CMK (cell line): Measurements from ENCODE around the gene MDK.

ENCODE experiments used
- DNase-seq: peaks from one replicate; pipeline ENCODE4 v3.0.0-alpha.2; 2010; ENCODE audit warnings: low read depth

MDK gene

DNA sequence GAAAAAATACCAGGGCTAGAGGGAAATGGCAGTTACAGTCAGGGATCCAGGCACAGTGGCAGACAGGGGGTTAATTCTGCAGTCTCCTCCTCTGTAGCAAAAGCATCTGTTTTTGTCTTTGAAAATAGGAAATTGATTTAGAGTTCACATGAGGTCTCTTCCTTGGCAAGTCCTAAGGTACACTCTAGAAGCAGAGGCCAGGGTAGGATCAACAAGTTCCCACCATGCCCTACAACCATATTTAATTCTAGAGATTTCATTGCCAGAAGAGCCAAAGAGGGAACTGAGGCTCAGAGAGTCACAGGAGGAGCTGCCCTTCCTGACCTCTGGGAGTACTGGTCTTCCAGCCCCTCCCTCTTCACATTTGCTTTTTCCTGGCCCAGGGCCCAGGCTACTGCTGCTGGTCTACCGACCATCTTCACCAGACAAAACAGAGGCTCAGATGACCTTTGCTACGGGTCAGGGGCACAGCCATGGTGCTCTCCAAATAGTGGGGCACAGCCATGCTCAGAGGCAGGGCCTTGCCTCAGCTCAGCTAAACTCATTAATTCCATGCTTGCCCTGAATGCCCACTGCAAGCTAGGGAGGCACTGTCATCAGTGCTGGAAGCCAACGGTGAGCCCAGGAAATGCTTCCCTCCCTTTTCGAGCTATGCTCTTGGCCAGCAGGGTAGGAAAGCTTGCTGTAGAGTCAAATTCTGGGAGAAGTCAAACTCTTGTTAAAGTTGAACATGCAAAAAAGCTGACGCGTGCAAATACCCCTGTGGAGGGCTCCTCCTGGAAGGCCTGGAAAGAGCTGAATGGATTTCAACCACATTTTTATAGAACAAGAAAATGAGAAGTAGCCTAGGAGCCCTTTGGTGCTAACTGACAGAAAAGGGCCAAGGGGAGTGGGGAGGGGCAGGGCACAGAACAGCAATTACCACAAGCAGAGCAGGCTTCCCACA, 21.8 kb downstream of the MDK start:
- no peak for DNase-seq

DNA sequence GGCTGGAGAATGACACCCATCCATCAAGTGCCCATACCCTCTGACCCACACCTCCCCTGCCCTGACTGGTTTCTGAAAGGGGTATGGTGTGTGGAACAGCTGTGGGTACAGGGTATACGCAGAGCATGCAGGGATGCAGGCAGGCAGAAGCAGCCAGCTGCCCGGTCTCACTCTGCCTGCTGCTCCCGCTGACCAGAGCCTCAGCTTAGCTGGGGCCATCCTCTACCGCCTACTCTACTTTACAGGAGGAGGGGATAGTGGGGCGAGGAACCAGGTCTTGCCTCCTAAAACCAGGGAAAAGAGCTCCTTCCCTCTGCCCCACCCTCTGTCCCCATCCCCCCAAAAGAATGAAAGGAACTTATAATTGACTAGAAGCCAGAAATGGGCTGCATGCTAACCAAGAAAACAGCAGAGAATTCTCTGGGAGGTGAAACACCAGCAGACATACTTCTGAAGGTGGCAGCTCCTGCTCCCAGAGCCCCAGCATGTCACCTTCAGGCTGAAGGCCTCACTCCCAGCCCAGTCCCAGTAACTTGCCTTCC, 23.1 kb downstream of the MDK start:
- DNase-seq: no peak

DNA sequence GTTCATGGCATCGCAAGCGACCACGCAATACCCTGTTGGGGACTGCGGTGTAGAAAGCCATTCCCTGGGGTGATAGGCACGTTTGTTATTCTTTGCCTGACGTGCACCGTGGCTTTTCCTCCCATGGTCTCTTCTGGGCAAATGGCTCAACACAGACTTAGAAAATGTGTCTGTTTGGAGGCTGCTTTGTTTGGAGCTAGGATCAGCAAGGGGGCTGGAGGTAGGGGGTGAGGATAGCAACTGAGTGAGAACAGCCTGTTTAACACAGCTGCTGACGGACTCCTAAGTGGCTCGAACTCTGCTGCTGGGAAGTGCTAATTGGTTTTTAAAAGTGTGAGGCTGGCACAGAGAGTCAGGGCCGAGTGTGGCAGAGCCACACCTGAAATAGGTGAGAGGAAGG, 26.2 kb downstream of the MDK start:
- DNase-seq: no peak

DNA sequence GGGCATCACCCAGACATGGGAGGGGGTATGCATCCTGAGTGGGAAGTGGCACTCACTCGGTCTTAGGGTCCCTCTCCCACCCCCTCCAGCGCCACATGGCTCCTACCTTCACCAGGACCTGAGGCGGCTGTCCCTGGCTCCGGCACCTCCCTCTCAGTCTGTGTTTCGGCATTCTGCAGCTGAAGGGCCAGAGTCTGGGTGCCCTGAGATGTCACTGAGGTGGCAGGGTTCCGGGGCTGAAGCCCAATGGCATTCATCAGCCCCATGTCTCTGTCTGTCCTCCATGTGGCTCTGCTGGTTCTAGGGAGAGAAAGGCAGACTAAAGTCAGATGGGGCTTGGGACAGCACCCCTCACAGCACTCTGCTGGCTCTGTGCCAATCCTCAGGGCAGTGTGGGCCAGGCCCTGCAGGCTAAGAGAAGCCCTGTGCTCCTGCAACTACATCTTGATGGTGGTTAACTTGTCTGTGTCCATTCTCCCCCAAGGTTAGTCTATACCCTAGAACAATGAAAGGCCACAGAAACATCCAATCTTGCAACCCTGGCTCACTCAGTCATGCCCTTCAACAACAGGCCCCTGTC, 27.0 kb downstream of the MDK start:
- no peak for DNase-seq

DNA sequence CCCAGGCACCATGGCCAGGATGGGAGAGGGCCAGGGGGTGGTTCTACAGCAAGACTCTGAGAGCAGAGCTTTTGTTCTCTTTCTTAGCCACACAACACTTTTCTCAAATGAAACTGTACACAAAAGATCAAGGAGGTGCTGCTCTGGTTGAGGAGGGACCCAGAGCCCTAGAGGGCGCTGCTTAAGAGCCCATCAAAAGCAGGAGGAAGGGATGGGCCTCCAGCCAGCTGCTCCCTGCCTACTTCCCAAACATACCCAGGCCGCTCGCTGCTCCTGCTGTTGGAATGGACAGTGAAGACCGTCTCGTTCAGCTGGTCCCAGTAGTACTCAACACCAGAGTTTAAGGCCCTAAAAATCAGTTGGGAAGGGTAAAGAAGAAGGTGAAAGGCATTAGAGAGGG, 28.6 kb downstream of the MDK start:
- no peak for DNase-seq

DNA sequence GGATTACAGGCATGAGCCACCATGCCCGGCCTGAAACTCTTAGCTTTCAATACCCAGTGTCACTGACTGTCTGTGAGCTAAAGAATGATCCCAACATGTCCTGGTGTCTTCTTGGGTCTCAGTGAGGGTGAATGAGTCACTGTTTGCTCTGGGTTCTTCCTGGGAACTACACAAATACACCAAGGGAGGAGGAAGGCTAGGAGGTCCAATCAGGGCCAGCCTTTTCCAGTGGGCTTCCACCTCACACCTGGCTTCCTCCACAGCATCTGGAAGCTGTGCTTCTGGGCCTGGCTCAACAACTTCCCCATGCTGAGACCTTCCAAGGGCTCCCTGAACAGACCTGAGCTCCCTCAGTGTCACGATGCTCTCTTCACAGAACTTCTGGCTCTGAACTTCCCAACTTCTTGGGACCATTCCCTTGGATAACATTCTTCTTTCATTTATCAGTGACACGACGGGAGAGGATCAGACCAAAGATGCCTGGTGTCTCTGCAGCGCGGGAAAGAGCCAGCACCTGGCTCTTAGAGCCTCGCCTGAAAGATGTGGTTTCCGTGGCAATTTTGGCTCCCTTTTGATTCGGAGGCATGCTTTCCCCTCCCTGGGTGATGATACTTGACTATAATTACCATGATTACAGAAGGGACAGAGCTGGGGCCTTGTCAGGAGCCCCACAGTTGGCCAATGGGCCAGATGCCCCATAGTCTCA, 32.4 kb downstream of the MDK start:
- DNase-seq: no peak

DNA sequence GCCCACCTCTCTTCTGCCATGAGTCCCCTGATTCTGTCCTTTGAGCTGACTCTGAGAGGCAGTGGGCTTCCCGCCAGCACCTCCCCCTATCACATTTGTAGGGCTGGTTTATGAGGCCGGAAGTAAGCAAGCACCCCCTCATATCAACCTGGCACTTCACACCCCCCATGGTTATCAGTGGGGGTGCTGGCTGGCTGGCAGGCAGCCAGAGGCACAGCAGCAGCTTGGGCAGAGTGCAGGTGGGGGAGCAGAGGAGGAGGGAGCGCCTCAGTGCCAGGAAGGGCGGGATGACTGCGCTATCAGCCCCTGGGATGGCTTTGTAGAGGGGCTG, 33.0 kb downstream of the MDK start:
- no peak for DNase-seq

DNA sequence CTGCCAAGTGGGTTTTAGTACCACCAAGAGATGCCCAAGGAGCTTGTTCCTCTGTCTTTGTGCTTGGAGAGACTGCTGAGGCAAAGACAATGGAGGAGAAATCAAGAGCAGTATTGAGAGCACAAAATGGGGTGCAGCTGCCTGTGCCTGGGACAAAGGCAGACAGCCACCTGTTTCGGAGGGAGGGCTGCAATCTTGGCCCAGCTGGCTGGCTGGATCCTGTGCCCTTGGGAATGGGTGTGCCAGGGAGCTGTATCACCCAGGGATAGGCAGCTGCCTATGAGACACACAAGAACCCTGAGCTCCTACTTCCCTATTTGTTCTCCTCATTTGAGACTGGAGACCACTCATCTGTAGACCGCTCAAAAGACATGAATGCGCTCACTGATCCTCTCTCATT, 33.4 kb downstream of the MDK start:
- DNase-seq: no peak

DNA sequence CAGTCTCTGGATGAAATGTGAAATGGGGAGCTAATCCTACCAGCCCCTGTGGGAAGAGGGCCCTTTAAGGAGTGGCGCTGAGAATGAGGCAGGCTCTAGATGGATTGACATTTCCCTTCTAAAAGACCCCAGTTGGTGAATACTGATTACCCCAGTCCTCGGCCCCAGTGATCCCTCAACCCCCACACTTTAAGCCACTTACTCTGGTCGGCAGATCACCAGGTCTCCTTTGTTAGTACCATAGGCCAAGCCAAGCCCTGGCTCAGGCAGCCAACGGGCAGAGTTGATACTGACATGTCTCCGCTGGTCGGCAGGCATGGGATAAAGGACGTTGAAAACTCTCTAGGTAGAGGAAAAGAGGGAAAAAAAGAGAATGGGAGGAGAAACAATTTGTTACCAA, 36.2 kb downstream of the MDK start:
- DNase-seq: no peak

DNA sequence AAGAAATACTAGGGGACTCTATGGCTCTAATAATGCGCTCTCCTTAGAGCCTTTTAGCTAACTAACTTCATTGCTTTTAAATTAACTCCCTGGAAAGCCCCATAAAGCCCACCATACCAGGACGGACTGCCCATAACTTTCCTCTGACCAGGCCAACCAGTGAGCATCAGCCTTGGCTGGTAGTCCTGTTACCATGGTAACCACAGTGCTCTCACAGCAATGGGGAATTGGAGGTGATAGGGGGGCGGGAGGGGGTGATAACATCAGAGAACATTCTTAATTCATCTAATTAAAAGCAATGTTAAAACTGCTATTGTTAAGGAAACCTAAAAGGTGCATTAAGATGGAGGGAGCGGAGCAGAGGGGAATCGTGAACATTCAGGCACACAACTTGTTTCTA, 37.3 kb downstream of the MDK start:
- DNase-seq: no peak

DNA sequence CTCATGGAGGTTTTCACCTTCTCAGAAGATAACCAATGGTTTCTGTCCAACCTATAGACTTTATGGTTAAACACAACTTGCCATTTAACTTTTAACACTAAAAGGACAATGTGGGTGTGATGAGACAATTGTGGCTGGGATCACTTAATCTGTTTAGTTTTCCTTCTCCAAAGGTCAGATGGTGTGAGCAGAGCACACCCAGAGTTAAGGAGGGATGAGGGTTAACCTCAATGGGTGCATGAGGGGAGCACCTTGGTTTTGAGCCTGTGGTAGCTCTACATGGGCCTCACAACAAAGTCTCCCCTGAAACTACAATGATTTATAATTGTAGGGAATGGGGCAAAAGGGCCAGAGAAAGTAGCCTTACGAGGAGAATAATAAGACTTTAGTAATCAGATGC, 39.0 kb downstream of the MDK start:
- no peak for DNase-seq

DNA sequence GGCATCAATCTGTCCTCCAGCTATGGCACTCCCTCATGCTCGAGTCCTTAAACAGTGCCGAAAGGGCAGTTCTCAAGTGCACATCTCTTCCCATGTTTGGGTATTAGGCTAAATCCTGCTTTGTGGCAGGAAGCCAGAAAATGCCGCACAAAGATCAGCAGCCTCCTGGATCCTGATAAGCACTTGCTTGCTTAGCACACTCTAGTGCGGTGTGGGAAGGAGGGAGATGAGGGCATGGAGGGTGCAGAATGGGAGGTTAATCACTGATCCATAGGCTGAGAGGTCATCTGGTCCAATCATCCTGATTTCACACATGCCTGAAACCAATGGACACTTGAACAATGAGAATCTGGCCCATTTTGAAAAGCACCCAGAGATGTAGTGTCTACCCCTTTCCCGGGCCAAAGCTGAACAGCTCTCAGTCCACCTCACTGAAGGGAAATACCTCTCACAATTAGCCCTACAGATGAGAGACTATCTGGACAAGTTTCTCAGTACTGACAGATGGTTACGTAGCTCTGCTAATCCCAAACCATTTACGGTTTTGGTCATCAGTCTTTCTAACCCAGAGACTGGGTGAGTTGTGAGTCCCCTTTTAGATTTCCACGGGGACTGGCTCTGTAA, 39.9 kb downstream of the MDK start:
- no peak for DNase-seq

DNA sequence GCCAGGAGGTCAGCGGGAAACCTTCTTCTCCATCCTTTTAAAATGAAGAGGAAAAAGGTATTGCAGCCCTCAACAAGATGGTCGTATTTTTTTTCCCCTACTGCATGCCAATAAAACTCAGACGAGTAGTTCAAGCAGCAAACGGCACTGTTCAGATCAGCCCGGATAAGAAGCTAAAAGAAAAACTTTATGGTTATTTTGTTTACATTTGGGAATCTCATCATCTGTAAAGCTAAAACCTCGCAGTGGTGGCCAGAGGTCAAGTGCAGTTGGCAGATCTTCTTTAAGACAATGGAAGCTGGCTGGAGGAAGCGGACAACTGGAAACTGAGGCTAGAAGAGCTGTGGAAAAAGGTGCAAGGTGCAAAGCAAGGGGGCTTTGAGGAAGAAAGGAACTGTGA, 41.1 kb downstream of the MDK start:
- DNase-seq: no peak

DNA sequence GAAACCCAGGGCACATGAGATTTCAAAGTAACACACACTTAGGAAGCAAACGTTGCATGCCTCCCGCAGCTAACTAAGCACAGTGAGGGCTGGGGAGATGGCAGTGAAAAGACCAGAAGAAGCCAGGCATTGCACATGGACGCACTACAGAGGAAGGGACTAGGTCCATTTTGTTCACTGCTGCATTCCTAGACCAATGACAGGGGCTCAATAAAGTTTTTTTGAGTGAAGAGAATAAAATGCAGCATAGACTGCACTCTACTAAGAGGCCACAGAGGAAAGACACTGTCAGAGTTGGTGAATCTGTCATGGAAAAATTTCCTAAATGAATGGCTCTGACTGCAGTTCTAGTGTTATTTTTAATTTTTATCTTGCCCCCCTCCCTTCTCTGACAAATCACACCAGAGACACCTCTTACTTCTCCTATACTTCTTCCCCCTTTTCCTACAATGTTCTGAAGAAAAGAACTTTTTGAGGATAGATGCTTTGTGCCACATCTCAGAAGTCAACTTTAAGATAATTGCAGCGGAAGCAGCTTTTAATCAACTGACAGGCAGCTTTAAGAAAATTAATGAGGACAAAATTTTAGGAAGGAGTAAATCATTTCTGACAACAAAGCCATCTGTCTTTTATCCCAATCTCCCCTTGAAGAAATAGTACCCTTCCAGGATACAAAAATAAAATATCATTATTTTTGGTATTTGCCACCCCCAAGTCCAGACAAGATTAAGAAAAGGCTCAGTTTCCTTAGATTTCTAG, 44.9 kb downstream of the MDK start:
- DNase-seq: no peak

DNA sequence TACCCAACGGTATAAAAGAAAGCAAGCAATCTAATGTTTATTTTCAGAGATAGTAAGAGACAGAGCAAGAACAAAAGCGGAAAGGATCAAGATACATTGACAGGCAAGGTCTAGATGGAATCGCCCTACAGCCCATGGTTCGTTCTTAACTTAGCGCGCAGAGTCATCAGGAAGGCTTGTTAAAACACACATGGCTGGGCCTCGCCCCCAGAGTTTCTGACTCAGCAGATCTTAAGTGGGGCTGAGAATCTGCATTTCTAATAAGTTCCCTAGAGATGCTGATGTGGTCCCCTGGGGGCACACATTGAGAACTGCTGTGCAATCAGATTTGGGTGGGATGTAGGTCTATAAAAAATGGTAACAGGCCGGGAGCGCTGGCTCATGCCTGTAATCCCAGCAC, 45.9 kb downstream of the MDK start:
- DNase-seq: no peak

DNA sequence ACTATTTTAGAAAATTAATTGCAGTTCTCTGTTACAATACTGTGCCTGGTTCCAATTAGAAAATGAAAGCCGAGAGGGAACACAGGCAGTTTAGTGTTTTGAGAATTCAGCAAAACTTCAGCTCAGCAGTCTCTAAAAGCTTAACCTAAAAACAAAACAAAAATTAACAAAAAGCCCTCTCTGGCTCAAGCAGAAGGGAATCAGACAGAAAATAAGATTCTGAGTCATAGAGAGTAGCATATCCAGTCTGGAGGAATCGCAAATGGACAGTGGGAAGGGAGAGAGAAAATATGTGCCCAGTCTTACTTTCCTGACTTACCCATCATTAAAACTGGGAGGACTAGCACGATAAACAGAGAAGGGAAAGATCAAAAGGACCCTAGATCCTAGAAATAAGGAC, 48.2 kb downstream of the MDK start:
- DNase-seq: no peak

DNA sequence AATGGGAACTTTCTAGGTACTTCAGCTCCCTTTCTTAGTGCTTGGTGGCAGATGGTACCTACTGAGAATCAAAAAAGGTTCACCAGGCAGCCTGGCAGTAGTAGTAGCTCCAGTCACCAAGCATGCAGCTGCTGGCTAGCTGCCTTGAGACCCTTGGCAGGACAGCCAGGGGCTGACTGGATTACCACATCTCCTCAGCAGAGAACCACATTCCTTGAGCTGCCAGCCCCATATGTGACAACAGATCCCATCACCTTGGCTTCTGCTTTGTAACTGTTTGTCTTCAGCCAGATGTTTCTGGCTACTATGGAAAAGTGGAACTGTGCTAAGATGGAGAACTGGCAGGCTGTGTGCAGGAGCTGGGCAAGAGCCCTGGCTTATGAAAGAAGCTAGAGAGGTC, 49.7 kb downstream of the MDK start:
- no peak for DNase-seq
